Occipital lobe (tissue), 2 donors: Measurements from ENCODE around the gene SH2D4B. TPM values are rescaled to one million over a fixed set of nuclear protein-coding genes. Genes with fewer than 3 reads are reported as not detected.

Source experiments
- DNase-seq: peaks from one replicate; lab custom pipeline; 2025; lab: John Stamatoyannopoulos, UW
- total RNA-seq: library from RNA; depleted of rRNA; stranded (reverse); fragments of >200 nt; gene quantifications from one replicate; pipeline ENCODE4 v1.2.3, GENCODE V29; 2014

Gene SH2D4B
- total RNA-seq, 1 donor from 2014 or later: 1.4 TPM

DNA sequence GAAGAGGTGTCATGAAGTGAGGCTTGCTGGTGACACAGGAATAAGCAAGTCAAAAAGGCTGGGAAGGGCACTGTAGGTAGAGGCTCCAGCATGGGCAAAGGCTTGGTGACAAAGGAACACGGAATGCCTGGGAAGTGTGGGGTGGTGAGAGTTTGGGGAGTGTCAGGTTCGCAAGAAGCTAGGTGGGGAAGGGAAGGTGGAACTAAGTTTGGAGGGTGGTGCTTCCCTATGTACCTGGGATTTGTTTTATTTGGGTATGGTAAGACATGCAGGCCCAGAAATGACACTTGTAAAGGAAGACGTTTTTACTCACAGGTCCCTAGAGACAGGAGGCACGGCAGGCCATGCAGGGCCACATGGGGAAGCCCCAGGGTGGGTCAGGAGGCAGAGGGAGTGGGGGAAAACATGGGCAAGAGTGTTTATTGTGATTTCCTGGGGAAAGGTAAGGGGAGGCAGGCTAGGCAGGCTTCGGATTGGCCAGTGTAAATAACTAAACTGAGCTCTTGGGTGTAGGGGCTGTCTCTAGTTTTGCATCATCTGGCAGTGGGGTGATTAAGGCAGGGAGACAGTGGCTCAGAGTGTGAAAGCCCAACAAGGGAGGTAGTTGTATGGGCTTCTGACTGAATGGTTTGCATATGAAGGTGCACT is 52.1 kb downstream of the SH2D4B start:
- DNase-seq: no peak

DNA sequence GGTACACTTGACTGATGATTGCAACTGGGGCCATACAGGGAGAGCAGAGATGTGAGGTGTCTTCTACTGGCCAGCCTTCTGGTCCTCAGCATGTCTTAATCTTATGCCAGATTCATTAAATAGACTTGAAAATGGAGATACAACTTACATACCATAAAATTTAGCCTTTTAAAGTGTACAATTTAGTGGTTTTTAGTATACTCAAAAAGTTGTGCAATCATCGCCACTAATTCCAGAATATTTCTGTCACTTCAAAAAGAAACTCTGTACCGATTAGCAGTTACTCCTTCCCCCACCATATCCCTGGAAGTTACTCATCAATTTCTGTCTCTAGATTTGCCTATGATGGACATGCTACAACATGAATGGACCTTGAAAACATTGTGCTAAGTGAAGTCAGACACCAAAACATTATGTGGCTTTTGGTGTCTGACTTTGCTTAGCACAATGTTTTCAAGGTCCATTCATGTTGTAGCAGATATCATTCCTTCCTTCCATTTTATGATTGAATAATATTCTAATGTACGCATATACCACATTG is 53.0 kb downstream of the SH2D4B start:
- DNase-seq: no peak

DNA sequence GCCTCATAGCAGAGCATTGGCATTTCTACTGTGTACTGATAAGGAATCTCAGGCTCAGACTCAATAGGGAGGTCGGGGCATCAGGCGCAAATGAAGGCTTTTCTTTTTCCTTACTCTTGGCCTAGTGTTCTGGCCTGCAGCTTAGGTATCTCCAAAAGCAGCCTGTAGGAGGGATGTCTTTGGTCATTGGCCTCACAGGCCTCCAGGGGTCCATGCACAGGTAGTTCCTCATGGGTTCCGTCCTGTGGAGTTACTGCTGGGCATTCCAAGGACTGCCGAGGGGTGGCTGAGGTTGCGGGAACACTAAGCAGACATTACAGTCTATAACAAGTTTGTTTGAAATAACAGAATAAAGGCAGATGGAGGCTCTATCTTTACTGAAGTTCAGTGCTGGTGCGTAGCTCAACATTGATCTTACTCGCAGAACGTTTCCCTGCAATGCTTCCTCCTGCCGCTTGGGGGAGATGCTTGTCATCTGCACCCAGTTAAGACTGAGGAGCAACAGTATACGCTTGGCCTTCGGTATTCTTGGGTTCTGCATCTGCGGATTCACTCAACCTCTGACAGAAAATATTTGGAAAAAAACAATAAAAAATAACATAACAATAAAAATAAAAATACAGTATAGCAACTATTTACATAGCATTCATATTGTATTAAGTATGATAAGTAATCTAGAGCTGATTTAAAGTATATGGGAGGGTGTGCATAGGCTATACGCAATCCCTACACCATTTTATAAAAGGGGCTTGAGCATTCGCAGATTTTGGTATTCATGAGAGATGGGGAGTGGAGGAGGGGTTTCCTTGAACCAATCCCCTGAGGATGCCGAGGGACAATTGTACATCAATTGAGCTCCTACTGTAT is 58.9 kb downstream of the SH2D4B start:
- DNase-seq: no peak

DNA sequence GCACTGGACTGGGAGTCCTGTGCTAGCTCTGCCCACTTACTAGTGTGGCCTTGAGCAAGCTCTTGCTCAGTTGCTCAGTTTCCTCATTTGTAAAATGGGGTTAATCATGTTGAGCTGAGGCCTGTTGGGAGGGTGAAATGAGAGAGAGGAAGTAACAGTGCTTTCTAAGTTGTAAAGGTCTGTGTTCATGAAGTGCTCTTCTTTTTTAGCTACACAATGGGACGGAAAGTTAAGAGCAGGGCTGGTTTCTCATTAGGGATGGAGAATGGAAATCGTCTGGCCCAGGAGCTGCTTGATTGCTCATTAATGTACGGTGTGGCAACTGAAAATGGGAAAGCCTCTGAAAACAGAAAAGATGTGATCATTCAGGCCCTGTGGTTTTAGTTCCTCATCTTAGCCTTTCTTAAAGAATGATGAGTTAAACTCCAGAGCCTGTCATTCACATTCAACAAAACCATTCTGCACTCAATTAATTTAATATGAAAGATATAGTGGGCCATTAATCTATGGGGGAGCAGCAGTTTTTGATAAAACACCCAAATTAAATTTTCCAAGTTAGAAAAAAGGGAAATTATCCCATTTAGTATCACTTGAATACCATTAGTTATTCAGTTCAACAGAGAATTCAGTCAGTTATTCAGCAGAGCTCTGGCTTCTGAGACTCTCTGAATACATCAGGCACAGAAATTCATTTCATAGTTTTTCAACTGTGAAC is 60.5 kb downstream of the SH2D4B start:
- no peak for DNase-seq

DNA sequence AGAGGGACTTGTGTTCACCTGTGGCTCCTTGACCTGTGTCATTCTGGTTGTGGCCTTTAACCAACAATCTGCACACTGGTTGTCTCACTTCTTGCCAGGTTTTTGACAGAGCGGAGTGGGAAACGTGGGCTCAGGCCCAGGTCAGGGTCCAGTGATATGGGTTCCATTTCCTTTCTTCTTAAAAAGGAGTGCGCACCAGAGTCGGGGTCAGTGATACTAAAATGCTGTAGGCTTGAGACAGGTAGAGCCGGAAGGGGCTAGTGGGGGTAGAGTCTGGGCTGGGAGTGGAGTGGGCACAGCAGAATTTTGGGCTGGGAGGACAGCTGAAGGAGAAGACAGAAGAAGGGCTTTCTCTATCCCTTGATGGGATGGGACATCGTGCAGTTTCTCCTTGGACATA is 61.2 kb downstream of the SH2D4B start:
- DNase-seq: no peak

DNA sequence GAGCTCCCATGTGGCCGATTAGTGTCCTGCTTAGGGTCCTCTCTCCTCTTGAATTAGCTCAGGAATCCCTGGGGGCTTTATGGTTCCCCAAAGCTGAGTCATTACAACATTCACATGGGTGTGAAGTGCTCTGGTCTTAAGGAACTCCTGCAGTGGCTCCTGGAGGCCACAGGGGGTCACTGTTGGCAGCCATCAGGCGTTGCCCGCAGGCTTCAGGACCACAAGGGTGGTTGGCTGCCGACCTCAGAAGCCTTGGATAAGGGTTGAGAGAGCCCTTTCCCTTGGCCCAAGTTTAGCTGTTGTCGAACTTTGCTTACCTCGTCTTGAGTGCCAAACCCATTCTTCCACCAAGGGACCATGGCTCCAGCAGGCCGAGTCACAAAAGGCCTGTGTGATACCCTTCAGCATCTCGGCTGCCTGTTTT is 61.7 kb downstream of the SH2D4B start:
- no peak for DNase-seq

DNA sequence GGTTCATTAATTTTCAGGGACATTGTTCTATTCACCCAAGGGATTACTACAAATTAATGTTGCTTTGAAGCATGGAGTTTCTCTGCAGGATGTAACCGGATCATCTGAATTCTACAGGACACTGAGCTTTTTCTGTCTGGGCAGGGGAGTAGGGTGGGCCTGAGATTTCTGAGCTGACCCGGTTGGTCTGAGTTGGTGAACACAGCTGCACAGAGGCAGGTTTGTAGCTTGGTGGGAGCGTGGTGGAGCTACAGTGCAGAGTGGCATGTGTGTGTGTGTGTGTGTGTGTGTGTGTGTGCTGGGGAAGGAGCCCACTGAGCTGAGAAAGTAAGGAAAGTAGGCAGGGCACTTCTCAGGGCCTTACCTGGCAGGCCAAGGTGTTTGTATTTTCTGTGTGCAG is 62.6 kb downstream of the SH2D4B start:
- no peak for DNase-seq

DNA sequence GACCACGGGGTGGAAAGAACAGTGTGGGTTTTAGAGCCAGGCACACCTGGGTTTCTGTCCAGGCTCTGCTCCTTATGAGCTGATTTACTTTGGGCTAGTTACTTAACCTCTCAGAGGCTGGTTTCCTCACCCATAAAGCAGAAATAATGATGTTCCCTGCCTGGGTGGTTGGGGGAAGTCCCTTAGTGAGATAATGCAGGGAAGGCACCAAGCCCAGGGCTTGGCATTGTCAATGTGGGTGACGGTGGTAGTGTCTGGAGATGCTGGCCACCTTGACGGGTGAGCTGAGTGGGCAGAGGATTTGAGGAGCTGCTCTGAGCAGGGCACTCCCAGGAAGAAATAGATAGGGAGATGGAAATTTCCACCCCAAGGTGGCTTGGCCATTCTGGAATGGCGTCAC is 65.2 kb downstream of the SH2D4B start:
- no peak for DNase-seq

DNA sequence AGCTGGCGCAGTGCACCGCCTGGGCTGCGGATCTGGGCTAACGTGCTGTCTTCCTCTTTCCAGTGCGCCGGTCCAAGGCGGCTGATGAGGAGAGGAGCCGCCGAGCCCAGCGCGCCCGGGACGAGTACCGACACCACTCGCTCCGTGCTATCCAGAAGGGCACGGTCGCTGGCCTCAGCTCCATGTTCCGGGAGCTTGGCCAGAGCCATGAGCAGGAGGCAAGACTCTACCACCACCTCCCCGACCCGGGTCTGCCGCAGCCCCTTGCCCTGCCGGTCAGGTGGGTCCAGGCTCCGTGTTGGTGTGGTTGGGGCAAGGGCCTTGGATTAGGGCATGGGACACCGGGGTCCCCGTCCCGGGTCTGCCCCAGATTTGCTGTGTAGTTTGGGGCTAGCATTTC is 65.8 kb downstream of the SH2D4B start:
- no peak for DNase-seq

DNA sequence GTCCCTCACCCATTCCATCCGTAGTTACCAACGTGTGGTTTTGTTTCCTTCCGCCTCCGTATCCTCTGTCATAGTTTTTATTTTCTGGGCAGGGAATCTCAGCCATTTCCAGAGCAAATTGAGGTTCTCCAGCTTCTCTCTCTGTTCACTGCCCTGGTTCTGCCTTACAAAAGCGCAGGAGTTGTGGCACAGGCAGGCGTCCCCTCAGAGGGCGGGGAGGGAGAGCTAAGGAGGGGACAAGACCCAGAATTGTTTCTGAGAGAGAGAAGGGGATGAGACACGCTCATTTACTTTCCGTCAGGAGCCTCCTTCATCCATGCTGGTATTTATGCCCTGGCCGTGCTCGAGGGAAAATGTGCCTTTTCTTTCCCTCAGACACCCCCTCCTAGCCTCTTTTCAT is 71.0 kb downstream of the SH2D4B start:
- DNase-seq: no peak

DNA sequence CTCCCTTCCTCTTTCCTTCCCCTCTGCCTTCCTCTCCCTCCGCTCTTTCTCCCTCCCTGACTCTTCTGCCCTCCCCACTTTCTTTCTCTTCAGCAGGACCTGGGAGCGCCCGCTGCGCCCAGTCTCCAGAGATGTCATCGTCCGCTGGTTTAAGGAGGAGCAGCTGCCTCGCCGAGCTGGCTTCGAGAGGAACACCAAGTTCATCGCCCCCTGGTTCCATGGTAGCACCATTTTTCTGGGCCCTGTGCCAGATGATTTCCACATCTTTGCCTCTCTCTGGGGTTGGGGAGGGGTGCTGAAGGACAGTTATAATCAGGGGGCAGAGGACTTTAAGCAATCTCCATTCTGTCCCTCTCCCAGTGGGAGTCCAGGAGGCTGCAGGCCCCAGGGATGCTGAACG is 71.6 kb downstream of the SH2D4B start:
- no peak for DNase-seq

DNA sequence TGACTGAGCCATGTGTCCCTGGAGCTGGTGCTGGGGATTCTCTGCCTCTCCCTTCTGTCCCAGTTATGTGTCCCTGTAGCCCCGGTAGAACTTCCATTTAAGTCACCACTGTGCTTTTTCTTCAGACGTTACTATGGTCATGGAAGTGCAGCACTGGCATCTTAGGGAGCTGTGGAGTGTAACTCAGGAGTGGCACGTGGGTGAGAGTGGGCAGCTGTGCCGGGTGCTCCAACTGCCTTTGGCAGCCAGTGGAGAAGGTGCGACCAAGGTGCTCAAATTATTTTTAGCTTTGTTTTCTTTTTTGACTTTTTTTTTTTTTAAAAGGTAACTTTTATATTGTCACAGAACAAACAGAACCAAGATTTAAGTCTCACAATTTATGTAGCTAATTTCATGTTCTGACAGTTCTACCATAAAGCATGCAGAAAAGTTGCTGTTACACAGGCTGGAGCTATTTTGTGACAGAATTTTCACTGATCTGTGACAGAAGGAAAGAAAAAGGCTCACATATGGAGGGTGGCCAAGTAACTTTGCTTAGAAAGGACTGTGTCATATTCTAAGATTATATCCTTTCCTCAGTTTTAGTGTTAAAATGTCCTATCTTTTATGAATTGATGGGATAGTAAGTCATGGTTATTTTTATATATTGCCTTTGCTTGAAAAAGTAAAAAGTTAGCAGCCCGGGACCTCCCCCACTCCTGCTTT is 73.9 kb downstream of the SH2D4B start:
- DNase-seq: no peak

DNA sequence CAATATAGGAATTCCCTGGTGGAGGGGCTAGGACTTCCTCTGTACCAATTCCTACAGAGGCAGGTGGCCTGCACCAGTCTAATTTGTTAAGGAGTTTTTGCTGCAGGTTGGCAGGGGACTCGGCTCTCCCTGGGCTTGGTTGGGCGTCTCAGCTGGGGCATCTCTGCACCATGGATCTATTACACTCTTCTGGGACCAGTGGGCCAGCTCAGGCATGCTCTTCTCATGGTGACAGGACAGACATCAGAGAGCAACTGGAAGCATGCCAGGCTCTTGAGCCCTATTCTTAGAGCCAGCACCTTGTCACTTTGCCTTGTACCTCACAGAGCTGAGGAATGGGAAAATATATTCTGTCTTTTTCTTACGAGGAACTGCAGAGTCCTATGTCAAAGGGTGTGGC is 74.6 kb downstream of the SH2D4B start:
- DNase-seq: no peak

DNA sequence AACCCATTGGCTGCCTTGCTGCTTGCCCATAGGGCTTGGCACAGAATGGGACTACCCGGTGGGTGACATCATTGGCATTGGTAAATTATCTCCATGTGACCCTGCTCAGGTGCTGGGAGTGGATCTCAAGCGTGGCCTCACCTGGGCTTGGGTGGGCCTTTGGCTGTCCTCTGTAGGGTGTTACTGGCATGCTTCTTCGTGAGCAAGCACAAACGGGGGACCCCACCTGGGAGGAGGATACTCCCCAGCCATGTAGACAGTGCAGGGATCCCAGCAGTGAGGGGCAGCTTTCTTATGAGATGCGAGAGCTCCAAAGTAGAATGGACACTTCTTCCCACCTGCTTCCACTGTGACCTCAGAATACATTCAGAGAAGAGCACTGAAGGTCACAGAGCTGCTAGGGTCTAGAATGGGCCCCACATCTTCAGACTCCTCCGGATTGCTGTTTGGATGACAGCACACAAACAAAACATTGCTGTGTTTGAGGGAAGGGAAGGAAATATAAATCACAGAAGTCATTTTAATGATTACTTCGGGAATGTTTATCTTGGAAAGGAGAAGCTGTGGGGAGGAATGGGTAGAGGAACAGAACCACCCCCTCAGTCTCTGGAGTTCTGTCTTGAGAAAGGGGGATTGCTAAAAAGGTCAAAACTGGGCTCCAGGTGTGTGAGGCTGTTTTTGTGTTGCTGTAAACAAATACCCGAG is 75.9 kb downstream of the SH2D4B start:
- no peak for DNase-seq

DNA sequence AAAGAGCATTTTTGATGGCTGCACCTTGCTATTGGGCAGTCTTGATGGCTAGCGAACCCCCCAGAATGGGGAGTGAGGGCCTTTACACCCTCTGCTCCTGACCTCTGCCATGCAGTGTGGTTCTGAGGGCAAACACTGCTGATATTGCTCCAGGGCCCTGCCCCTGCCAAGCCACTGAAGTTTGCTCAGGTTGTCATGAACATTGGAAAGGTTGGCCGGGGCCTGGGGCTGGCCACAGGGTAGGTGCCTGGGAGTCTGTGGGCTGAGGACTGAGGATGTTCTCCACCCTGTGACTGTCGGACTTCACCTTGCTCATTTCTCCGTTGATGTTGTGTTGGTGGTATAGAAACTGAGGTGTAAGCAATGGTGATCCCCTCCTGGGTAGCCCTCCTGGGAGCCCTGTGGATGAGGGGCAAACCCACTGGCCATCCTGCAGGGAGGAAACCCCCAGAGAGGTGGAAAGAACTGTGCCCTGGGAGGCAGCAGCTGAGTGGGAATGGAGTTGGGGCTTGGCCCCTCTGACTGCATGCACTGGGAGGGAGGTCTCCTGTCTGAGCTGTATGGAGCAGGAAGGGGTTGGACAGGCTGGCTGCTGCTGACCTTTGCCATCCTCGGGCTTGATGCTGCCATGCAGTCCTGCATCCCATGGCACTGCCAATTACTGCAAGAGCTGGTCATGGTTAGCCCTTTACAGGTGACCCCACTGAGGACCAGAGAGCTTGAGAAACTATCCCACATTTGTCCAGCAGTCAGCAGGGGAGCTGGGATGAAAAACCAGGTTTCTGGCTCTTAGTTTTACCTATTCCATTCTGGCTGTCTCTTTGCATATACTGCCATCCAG is 77.1 kb downstream of the SH2D4B start:
- DNase-seq: no peak

DNA sequence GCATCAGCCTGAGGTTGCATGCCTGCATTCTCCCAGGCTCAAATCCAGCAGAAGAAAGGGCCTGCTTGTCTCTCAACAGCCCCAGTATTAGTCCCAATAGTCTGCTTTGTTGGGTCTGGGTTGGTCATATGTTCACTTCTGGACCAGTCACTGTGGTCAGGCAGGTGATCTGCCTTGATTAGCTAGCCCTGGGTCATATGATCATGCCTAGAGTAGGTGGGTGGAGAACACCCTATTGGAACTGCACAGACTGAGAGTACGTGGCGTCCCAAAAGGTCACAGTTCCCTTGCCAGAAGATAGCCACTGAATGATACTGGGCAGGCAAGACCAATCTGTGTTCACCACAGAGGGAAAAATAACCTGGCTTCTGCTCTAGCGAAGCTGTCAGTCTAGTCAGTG is 80.1 kb downstream of the SH2D4B start:
- DNase-seq: no peak

DNA sequence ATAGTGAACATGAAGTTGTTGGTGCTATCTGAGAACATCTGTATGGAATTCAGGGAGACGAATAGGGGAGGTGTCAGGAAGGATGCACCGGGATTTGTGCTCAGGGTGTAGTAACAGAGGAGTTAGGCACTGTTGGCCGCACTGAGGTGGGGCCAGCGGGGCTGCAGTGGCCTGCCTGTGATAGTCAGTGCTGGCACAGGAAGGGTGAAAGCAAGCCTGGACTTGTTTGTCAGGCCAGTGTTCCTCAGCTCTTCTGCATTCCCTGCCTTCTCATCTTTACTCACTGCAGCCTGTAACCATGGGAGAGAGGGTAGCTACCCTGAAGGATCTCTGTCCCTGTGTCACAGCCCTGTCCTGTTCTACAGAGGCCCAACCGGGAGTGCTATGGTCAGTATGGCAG is 81.3 kb downstream of the SH2D4B start:
- DNase-seq: no peak

DNA sequence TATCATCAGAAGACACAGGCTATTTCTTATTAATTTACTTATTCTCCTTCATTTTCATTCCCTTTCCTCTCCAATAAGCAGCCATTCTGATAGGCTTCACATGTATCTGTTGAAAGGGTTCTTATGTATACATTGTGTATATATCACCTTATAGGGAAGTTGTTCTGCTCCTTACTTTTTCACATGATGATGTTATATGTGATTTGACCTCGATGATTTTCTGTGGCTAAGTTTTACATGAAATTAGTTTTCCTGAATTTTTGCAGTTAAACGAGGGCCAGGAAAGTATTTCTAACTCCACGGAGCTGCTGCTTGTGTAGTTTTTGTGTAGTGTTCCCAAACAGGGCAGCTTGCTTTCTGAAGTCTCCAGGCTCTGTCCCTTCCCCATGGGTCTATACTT is 84.5 kb downstream of the SH2D4B start:
- no peak for DNase-seq

DNA sequence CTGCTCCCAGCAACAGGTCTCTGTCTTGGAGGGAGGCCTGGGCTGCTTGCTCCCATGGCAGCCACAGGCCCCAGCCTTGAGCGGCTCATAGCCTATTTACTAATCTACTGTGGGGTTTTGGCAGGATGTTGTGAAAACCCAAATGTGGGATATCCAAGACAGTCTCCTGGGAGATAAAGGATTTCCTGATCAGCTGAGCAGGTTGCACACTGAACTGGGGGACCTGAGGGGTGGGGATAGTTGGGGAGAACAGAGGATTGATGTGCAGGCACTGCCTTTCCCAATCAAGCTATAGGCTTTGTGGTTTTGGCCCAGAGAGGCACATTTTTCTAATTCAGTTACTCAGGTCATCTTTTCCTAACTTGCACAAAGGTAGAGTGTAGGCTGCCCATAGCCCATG is 92.6 kb downstream of the SH2D4B start:
- no peak for DNase-seq

DNA sequence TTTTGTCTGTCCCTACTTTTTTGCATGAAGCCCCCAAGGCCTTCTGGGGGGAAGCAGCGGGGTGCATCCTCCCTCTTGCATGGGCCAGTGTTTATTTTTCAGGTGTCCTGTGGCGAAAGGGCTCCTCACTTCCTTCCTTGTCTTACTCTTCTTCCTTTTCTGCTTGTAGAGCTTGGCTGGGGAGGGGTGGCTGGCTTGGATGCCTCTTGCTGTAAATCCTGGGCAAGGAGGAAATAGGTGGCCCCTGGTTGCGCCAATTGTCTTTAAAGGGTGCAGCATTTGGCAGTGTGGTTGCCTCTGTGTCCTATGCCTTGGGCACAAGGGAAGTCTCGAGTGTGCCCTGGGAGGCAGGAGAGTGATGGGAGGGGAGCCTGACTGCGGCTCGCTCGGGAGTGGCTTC is 95.0 kb downstream of the SH2D4B start:
- no peak for DNase-seq
